Smooth muscle cell of the pulmonary artery (primary cell): ENCODE results near the gene USP17L20. TPM values are rescaled to one million over a fixed set of nuclear protein-coding genes. Genes with fewer than 3 reads are reported as not detected.

ENCODE experiments used
- total RNA-seq: library from RNA; depleted of rRNA; stranded (reverse); fragments of >200 nt; gene quantifications from 2 replicates; pipeline ENCODE4 v1.2.3, GENCODE V29; 2014

USP17L20 gene, protein sequence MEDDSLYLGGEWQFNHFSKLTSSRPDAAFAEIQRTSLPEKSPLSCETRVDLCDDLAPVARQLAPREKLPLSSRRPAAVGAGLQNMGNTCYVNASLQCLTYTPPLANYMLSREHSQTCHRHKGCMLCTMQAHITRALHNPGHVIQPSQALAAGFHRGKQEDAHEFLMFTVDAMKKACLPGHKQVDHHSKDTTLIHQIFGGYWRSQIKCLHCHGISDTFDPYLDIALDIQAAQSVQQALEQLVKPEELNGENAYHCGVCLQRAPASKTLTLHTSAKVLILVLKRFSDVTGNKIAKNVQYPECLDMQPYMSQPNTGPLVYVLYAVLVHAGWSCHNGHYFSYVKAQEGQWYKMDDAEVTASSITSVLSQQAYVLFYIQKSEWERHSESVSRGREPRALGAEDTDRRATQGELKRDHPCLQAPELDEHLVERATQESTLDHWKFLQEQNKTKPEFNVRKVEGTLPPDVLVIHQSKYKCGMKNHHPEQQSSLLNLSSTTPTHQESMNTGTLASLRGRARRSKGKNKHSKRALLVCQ
- total RNA-seq = not detected in 2 replicates

DNA sequence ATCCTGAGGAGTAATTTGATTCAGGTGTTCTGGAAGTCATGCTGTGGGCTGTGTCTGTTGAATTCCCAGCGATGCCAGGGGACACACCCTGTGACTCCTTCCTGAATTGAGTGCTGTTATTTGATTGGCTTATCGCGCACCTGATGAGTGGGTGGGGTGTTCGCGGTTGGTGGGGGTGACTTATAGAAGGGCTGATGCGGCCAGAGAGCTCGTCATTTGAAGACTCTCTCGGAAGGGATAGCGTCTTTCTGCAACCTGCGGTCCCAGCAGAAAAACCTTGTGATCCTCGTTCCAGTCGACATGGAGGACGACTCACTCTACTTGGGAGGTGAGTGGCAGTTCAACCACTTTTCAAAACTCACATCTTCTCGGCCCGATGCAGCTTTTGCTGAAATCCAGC lies at the start of gene USP17L20:
USP17L20 (plus strand) TSS at position 301 of the 400 bp plus-strand sequence; CDS start at position 301, 0 bp downstream.

DNA sequence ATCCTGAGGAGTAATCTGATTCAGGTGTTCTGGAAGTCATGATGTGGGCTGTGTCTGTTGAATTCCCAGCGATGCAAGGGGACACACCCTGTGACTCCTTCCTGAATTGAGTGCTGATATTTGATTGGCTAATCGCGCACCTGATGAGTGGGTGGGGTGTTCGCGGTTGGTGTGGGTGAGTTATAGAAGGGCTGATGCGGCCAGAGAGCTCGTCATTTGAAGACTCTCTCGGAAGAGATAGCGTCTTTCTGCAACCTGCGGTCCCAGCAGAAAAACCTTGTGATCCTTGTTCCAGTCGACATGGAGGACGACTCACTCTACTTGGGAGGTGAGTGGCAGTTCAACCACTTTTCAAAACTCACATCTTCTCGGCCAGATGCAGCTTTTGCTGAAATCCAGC lies 47.6 kb upstream of the USP17L20 start, which contains the start of gene USP17L10:
USP17L10 (plus strand) TSS at position 301 of the 400 bp plus-strand sequence; CDS start at position 301, 0 bp downstream.

DNA sequence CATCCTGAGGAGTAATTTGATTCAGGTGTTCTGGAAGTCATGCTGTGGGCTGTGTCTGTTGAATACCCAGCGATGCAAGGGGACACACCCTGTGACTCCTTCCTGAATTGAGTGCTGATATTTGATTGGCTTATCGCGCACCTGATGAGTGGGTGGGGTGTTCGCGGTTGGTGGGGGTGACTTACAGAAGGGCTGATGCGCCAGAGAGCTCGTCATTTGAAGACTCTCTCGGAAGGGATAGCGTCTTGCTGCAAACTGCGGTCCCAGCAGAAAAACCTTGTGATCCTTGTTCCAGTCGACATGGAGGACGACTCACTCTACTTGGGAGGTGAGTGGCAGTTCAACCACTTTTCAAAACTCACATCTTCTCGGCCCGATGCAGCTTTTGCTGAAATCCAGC lies 42.8 kb upstream of the USP17L20 start, which contains the start of gene USP17L11:
USP17L11 (plus strand) TSS at position 301 of the 400 bp plus-strand sequence; CDS start at position 301, 0 bp downstream.

DNA sequence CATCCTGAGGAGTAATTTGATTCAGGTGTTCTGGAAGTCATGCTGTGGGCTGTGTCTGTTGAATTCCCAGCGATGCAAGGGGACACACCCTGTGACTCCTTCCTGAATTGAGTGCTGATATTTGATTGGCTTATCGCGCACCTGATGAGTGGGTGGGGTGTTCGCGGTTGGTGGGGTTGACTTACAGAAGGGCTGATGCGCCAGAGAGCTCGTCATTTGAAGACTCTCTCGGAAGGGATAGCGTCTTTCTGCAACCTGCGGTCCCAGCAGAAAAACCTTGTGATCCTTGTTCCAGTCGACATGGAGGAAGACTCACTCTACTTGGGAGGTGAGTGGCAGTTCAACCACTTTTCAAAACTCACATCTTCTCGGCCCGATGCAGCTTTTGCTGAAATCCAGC lies 38.1 kb upstream of the USP17L20 start, which contains the start of gene USP17L12:
USP17L12 (plus strand) TSS at position 301 of the 400 bp plus-strand sequence; CDS start at position 301, 0 bp downstream.

DNA sequence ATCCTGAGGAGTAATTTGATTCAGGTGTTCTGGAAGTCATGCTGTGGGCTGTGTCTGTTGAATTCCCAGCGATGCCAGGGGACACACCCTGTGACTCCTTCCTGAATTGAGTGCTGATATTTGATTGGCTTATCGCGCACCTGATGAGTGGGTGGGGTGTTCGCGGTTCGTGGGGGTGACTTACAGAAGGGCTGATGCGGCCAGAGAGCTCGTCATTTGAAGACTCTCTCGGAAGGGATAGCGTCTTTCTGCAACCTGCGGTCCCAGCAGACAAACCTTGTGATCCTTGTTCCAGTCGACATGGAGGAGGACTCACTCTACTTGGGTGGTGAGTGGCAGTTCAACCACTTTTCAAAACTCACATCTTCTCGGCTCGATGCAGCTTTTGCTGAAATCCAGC lies 33.3 kb upstream of the USP17L20 start, which contains the start of gene USP17L13:
USP17L13 (plus strand) TSS at position 301 of the 400 bp plus-strand sequence; CDS start at position 301, 0 bp downstream.

DNA sequence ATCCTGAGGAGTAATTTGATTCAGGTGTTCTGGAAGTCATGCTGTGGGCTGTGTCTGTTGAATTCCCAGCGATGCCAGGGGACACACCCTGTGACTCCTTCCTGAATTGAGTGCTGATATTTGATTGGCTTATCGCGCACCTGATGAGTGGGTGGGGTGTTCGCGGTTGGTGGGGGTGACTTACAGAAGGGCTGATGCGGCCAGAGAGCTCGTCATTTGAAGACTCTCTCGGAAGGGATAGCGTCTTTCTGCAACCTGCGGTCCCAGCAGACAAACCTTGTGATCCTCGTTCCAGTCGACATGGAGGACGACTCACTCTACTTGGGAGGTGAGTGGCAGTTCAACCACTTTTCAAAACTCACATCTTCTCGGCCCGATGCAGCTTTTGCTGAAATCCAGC lies 23.8 kb upstream of the USP17L20 start, which contains the start of gene USP17L15:
USP17L15 (plus strand) TSS at position 301 of the 400 bp plus-strand sequence; CDS start at position 301, 0 bp downstream.

DNA sequence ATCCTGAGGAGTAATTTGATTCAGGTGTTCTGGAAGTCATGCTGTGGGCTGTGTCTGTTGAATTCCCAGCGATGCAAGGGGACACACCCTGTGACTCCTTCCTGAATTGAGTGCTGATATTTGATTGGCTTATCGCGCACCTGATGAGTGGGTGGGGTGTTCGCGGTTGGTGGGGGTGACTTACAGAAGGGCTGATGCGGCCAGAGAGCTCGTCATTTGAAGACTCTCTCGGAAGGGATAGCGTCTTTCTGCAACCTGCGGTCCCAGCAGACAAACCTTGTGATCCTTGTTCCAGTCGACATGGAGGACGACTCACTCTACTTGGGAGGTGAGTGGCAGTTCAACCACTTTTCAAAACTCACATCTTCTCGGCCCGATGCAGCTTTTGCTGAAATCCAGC lies 14.3 kb upstream of the USP17L20 start, which contains the start of gene USP17L17:
USP17L17 (plus strand) TSS at position 301 of the 400 bp plus-strand sequence; CDS start at position 301, 0 bp downstream.

DNA sequence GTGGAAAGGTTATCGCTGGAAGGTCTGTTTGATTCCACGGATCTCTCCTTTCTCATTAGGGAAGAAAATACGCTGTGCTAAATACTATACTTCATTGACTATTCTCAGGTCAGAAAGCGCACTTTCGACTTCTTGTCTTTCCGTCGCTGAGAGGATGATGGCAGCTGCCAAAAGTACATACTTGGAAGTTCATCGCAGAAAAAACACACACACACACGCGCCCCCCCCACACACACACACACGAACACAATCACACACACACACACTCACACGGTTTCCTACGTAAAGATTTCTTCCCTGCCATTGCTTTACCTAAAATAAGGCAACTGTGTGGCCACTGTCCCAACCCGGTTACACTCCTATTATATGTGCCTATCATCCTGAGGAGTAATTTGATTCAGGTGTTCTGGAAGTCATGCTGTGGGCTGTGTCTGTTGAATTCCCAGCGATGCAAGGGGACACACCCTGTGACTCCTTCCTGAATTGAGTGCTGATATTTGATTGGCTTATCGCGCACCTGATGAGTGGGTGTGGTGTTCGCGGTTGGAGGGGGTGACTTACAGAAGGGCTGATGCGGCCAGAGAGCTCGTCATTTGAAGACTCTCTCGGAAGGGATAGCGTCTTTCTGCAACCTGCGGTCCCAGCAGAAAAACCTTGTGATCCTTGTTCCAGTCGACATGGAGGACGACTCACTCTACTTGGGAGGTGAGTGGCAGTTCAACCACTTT lies 9.8 kb upstream of the USP17L20 start, which contains the start of gene USP17L18:
USP17L18 (plus strand) TSS at position 678 of the 728 bp plus-strand sequence; CDS start at position 678, 0 bp downstream.

DNA sequence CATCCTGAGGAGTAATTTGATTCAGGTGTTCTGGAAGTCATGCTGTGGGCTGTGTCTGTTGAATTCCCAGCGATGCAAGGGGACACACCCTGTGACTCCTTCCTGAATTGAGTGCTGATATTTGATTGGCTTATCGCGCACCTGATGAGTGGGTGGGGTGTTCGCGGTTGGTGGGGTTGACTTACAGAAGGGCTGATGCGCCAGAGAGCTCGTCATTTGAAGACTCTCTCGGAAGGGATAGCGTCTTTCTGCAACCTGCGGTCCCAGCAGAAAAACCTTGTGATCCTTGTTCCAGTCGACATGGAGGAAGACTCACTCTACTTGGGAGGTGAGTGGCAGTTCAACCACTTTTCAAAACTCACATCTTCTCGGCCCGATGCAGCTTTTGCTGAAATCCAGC lies 4.8 kb upstream of the USP17L20 start, which contains the start of gene USP17L19:
USP17L19 (plus strand) TSS at position 301 of the 400 bp plus-strand sequence; CDS start at position 301, 0 bp downstream.

DNA sequence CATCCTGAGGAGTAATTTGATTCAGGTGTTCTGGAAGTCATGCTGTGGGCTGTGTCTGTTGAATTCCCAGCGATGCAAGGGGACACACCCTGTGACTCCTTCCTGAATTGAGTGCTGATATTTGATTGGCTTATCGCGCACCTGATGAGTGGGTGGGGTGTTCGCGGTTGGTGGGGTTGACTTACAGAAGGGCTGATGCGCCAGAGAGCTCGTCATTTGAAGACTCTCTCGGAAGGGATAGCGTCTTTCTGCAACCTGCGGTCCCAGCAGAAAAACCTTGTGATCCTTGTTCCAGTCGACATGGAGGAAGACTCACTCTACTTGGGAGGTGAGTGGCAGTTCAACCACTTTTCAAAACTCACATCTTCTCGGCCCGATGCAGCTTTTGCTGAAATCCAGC lies 4.6 kb downstream of the USP17L20 start, which contains the start of gene USP17L21:
USP17L21 (plus strand) TSS at position 301 of the 400 bp plus-strand sequence; CDS start at position 301, 0 bp downstream.

DNA sequence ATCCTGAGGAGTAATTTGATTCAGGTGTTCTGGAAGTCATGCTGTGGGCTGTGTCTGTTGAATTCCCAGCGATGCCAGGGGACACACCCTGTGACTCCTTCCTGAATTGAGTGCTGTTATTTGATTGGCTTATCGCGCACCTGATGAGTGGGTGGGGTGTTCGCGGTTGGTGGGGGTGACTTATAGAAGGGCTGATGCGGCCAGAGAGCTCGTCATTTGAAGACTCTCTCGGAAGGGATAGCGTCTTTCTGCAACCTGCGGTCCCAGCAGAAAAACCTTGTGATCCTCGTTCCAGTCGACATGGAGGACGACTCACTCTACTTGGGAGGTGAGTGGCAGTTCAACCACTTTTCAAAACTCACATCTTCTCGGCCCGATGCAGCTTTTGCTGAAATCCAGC lies 9.4 kb downstream of the USP17L20 start, which contains the start of gene USP17L22:
USP17L22 (plus strand) TSS at position 301 of the 400 bp plus-strand sequence; CDS start at position 301, 0 bp downstream.

Other genes starting within 250 kb of the USP17L20 start
- gene FAM90A26, start 87.7 kb upstream of the USP17L20 start, total RNA-seq = not detected in 2 replicates
- not detected in 2 replicates for gene USP17L10, start 47.5 kb upstream of the USP17L20 start, total RNA-seq
- not detected in 2 replicates for gene USP17L11, start 42.7 kb upstream of the USP17L20 start, total RNA-seq
- gene USP17L12, start 38.0 kb upstream of the USP17L20 start, total RNA-seq = not detected in 2 replicates
- gene USP17L13, start 33.2 kb upstream of the USP17L20 start, total RNA-seq = not detected in 2 replicates
- not detected in 2 replicates for gene USP17L15, start 23.7 kb upstream of the USP17L20 start, total RNA-seq
- not detected in 2 replicates for gene USP17L17, start 14.2 kb upstream of the USP17L20 start, total RNA-seq
- not detected in 2 replicates for gene USP17L18, start 9.5 kb upstream of the USP17L20 start, total RNA-seq
- not detected in 2 replicates for gene USP17L19, start 4.7 kb upstream of the USP17L20 start, total RNA-seq
- gene USP17L21, start 4.7 kb downstream of the USP17L20 start, total RNA-seq = not detected in 2 replicates
- not detected in 2 replicates for gene USP17L22, start 9.5 kb downstream of the USP17L20 start, total RNA-seq
- not detected in 2 replicates for gene USP17L24, start 67.0 kb downstream of the USP17L20 start, total RNA-seq
- gene USP17L25, start 71.8 kb downstream of the USP17L20 start, total RNA-seq = not detected in 2 replicates
- not detected in 2 replicates for gene USP17L26, start 76.5 kb downstream of the USP17L20 start, total RNA-seq
- gene USP17L5, start 81.3 kb downstream of the USP17L20 start, total RNA-seq = not detected in 2 replicates
- not detected in 2 replicates for gene USP17L27, start 86.0 kb downstream of the USP17L20 start, total RNA-seq
- not detected in 2 replicates for gene USP17L28, start 90.8 kb downstream of the USP17L20 start, total RNA-seq
- not detected in 2 replicates for gene USP17L29, start 95.5 kb downstream of the USP17L20 start, total RNA-seq
- not detected in 2 replicates for gene USP17L30, start 105.0 kb downstream of the USP17L20 start, total RNA-seq
- gene DEFB131A, start 186.3 kb downstream of the USP17L20 start, total RNA-seq = not detected in 2 replicates